Brain pericyte (primary cell): ENCODE data around the gene PCIF1.
A peak's percentile ranks its signal among the peaks of the same experiment; 100 is the strongest.
"Not testable (repeated sequence)": the region's sequence is repeated elsewhere in the genome, so short reads cannot be mapped to it uniquely, and the experiment has no call there.

Experiments used
- DNase-seq: peaks from one replicate; pipeline ENCODE4 v3.0.0-alpha.2; 2012; ENCODE audit warnings: low read depth, low spot score

PCIF1 gene

GRCh38 chr20:45967551-45968080 is 33.1 kb downstream of the PCIF1 start:
- no peak for DNase-seq

- no peak for DNase-seq
Measured at GRCh38 chr20:45968081-45968671, 33.7 kb downstream of the PCIF1 start.

GRCh38 chr20:45968801-45969711 is 34.6 kb downstream of the PCIF1 start:
- DNase-seq: peak; percentile 64

GRCh38 chr20:45969712-45970634 is 35.5 kb downstream of the PCIF1 start:
- DNase-seq: no peak

GRCh38 chr20:45970646-45971424 is 36.4 kb downstream of the PCIF1 start:
- DNase-seq: no peak

- DNase-seq: no peak
Measured at GRCh38 chr20:45971425-45971674, 36.9 kb downstream of the PCIF1 start.

GRCh38 chr20:45971675-45972499 is 37.4 kb downstream of the PCIF1 start, which contains the start of gene ZNF335:
TSS of gene ZNF335 (minus strand) at chr20:45972203. CDS start at chr20:45971410, 793 bp downstream.
- peak; percentile 94 for DNase-seq

- no peak for DNase-seq
Measured at GRCh38 chr20:45972500-45973183, 38.2 kb downstream of the PCIF1 start.

GRCh38 chr20:45974896-45975565 is 40.5 kb downstream of the PCIF1 start:
- no peak for DNase-seq

GRCh38 chr20:45975686-45976085 is 41.2 kb downstream of the PCIF1 start:
- no peak for DNase-seq

GRCh38 chr20:45976086-45976485 is 41.6 kb downstream of the PCIF1 start:
- DNase-seq: no peak

GRCh38 chr20:45981261-45981660 is 46.8 kb downstream of the PCIF1 start:
- DNase-seq: no peak

GRCh38 chr20:45983279-45983743 is 48.8 kb downstream of the PCIF1 start:
- DNase-seq: no peak

GRCh38 chr20:45985573-45985972 is 51.1 kb downstream of the PCIF1 start:
- DNase-seq: no peak

GRCh38 chr20:45987108-45987780 is 52.8 kb downstream of the PCIF1 start:
- no peak for DNase-seq

- not testable (repeated sequence) for DNase-seq
Measured at GRCh38 chr20:45988830-45989229, 54.3 kb downstream of the PCIF1 start.

- no peak for DNase-seq
Measured at GRCh38 chr20:45991616-45992015, 57.1 kb downstream of the PCIF1 start.

- no peak for DNase-seq
Measured at GRCh38 chr20:45993197-45993951, 58.9 kb downstream of the PCIF1 start.
